Vagina (tissue), 2 donors: ENCODE measurements around the gene NR1H3.

ENCODE experiments used
- POLR2A ChIP-seq, 2 donors: fragments of 450-650 bp; IDR thresholded peaks; one replicate each; pipeline ENCODE4 v1.6.1; 2017; ENCODE audit warnings: antibody characterized with exemption in 2 of 2, mild to moderate bottlenecking in 2 of 2, moderate library complexity in 2 of 2
- POLR2AphosphoS5 ChIP-seq, 2 donors: sonication (generic); formaldehyde crosslinking; IDR thresholded peaks; one replicate each; pipeline ENCODE4 v1.9.0; 2017; ENCODE audit warnings: antibody characterized with exemption in 2 of 2, mild to moderate bottlenecking in 2 of 2, low read depth in 1 of 2; ENCODE audit not compliant: insufficient read depth in 1 of 2
- TF ChIP-seq, protein P1 (sequence below), 3 experiments: fragments of 450-650 bp in 2 of 3; fragments of 200-600 bp in 1 of 3; sonication (generic) in 1 of 3; IDR thresholded peaks; one replicate each; pipeline ENCODE4 v1.5.1; 2017 to 2019; ENCODE audit warnings: antibody characterized with exemption in 3 of 3, mild to moderate bottlenecking in 2 of 3, moderate library complexity in 2 of 3

DNA sequence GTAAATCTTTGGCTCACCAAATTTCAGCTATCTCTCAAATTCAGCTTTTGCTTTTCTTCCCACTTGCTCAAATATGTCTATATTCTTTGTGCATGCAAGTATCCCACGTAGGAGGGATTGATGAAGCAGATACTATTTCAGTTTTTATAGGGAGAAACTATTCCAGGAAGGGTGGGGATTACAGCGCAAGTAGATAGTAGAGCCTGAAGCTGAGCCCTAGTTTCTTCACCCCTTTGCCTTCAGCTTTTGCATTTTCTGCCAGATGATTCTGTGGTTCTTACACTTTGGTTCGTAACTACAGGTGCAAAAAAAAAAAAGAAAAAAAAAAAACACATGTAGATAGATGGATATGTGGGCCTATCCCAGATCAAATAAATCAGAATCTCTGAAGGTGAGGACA, 6.0 kb upstream of the NR1H3 start:
- TF ChIP-seq, protein P1, sequence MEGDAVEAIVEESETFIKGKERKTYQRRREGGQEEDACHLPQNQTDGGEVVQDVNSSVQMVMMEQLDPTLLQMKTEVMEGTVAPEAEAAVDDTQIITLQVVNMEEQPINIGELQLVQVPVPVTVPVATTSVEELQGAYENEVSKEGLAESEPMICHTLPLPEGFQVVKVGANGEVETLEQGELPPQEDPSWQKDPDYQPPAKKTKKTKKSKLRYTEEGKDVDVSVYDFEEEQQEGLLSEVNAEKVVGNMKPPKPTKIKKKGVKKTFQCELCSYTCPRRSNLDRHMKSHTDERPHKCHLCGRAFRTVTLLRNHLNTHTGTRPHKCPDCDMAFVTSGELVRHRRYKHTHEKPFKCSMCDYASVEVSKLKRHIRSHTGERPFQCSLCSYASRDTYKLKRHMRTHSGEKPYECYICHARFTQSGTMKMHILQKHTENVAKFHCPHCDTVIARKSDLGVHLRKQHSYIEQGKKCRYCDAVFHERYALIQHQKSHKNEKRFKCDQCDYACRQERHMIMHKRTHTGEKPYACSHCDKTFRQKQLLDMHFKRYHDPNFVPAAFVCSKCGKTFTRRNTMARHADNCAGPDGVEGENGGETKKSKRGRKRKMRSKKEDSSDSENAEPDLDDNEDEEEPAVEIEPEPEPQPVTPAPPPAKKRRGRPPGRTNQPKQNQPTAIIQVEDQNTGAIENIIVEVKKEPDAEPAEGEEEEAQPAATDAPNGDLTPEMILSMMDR (IDR thresholded peaks at IDR 0.05), result no peak
- TF ChIP-seq POLR2A (IDR thresholded peaks at IDR 0.05) (no peak), POLR2AphosphoS5 (IDR thresholded peaks at IDR 0.05; ENCODE audit: insufficient read depth in 1 of 2, low read depth in 1 of 2) (no peak)
